ENCODE data around the gene CFAP251. TPM values are rescaled to one million over a fixed set of nuclear protein-coding genes. Genes with fewer than 3 reads are reported as not detected.
"Not testable (repeated sequence)": the region's sequence is repeated elsewhere in the genome, so short reads cannot be mapped to it uniquely, and the experiment has no call there.

The CFAP251 gene
- total RNA-seq, 1 experiment from 2014 or later, result 0.24 TPM

GRCh38 chr12:121988519-121988918 lies 70.1 kb downstream of the CFAP251 start:
- H3K36me3 ChIP-seq (replicated peaks; ENCODE audit: control insufficient read depth, insufficient read depth, low read length); H3K4me3 ChIP-seq (ENCODE audit: insufficient read depth, low read depth, low read length); DNase-seq; H3K27me3 ChIP-seq (ENCODE audit: control insufficient read depth, insufficient read depth, low read length): not testable (repeated sequence)

- Histone ChIP-seq H3K4me3 (ENCODE audit: insufficient read depth, low read depth, low read length) (no peak overlapping the region), H3K27me3 (ENCODE audit: control insufficient read depth, insufficient read depth, low read length) (no peaks in the 10 kb centered on the region), H3K36me3 (replicated peaks; ENCODE audit: control insufficient read depth, insufficient read depth, low read length) (no peaks in the 10 kb centered on the region)
- DNase-seq, result no peak
Measured at GRCh38 chr12:121989276-121990113, 71.1 kb downstream of the CFAP251 start.

GRCh38 chr12:121990114-121990647 lies 71.8 kb downstream of the CFAP251 start:
- no peak for DNase-seq
- Histone ChIP-seq H3K36me3 (replicated peaks; ENCODE audit: control insufficient read depth, insufficient read depth, low read length) (no peaks in the 10 kb centered on the region), H3K27me3 (ENCODE audit: control insufficient read depth, insufficient read depth, low read length) (no peaks in the 10 kb centered on the region), H3K4me3 (ENCODE audit: insufficient read depth, low read depth, low read length) (no peak overlapping the region)

- Histone ChIP-seq H3K4me3 (ENCODE audit: insufficient read depth, low read depth, low read length) (no peak overlapping the region), H3K27me3 (ENCODE audit: control insufficient read depth, insufficient read depth, low read length) (no peaks in the 10 kb centered on the region), H3K36me3 (replicated peaks; ENCODE audit: control insufficient read depth, insufficient read depth, low read length) (no peaks in the 10 kb centered on the region)
- no peak for DNase-seq
Measured at GRCh38 chr12:121990692-121991603, 72.6 kb downstream of the CFAP251 start.

GRCh38 chr12:121992059-121992879 lies 73.9 kb downstream of the CFAP251 start:
- Histone ChIP-seq H3K27me3 (ENCODE audit: control insufficient read depth, insufficient read depth, low read length) (no peaks in the 10 kb centered on the region), H3K36me3 (replicated peaks; ENCODE audit: control insufficient read depth, insufficient read depth, low read length) (no peaks in the 10 kb centered on the region), H3K4me3 (ENCODE audit: insufficient read depth, low read depth, low read length) (no peak overlapping the region)
- peak; percentile 21 for DNase-seq

GRCh38 chr12:121996050-121996944 lies 77.9 kb downstream of the CFAP251 start:
- Histone ChIP-seq H3K27me3 (ENCODE audit: control insufficient read depth, insufficient read depth, low read length) (no peaks in the 10 kb centered on the region), H3K36me3 (replicated peaks; ENCODE audit: control insufficient read depth, insufficient read depth, low read length) (no peaks in the 10 kb centered on the region), H3K4me3 (ENCODE audit: insufficient read depth, low read depth, low read length) (no peak overlapping the region)
- DNase-seq, result no peak

GRCh38 chr12:121996945-121997612 lies 78.7 kb downstream of the CFAP251 start:
- no peak for DNase-seq
- Histone ChIP-seq H3K4me3 (ENCODE audit: insufficient read depth, low read depth, low read length) (no peak overlapping the region), H3K27me3 (ENCODE audit: control insufficient read depth, insufficient read depth, low read length) (no peaks in the 10 kb centered on the region), H3K36me3 (replicated peaks; ENCODE audit: control insufficient read depth, insufficient read depth, low read length) (no peaks in the 10 kb centered on the region)

GRCh38 chr12:122001466-122002209 lies 83.2 kb downstream of the CFAP251 start:
- H3K36me3 ChIP-seq (replicated peaks; ENCODE audit: control insufficient read depth, insufficient read depth, low read length), result no peaks in the 10 kb centered on the region
- DNase-seq, result peak; percentile 69
- H3K4me3 ChIP-seq (ENCODE audit: insufficient read depth, low read depth, low read length), result no peak overlapping the region
- H3K27me3 ChIP-seq (ENCODE audit: control insufficient read depth, insufficient read depth, low read length), result no peaks in the 10 kb centered on the region

- H3K27me3 ChIP-seq (ENCODE audit: control insufficient read depth, insufficient read depth, low read length), result no peaks in the 10 kb centered on the region
- no peaks in the 10 kb centered on the region for H3K36me3 ChIP-seq (replicated peaks; ENCODE audit: control insufficient read depth, insufficient read depth, low read length)
- peak; percentile 61 for DNase-seq
- no peak overlapping the region for H3K4me3 ChIP-seq (ENCODE audit: insufficient read depth, low read depth, low read length)
Measured at GRCh38 chr12:122003651-122004611, 85.5 kb downstream of the CFAP251 start.

- H3K36me3 ChIP-seq (replicated peaks; ENCODE audit: control insufficient read depth, insufficient read depth, low read length), result no peaks in the 10 kb centered on the region
- H3K27me3 ChIP-seq (ENCODE audit: control insufficient read depth, insufficient read depth, low read length), result no peaks in the 10 kb centered on the region
- H3K4me3 ChIP-seq (ENCODE audit: insufficient read depth, low read depth, low read length), result no peak overlapping the region
- DNase-seq, result no peak
Measured at GRCh38 chr12:122004633-122005071, 86.3 kb downstream of the CFAP251 start.

- Histone ChIP-seq H3K4me3 (ENCODE audit: insufficient read depth, low read depth, low read length) (no peak overlapping the region), H3K27me3 (ENCODE audit: control insufficient read depth, insufficient read depth, low read length) (no peaks in the 10 kb centered on the region), H3K36me3 (replicated peaks; ENCODE audit: control insufficient read depth, insufficient read depth, low read length) (no peaks in the 10 kb centered on the region)
- DNase-seq, result no peak
Measured at GRCh38 chr12:122005252-122005776, 86.9 kb downstream of the CFAP251 start.

All from H7 (cell line).